ENCODE data around the gene KDM4B. TPM values are rescaled to one million over a fixed set of nuclear protein-coding genes. Genes with fewer than 3 reads are reported as not detected.

The KDM4B gene
- total RNA-seq, 1 donor from 2014 or later = 153 TPM

DNA sequence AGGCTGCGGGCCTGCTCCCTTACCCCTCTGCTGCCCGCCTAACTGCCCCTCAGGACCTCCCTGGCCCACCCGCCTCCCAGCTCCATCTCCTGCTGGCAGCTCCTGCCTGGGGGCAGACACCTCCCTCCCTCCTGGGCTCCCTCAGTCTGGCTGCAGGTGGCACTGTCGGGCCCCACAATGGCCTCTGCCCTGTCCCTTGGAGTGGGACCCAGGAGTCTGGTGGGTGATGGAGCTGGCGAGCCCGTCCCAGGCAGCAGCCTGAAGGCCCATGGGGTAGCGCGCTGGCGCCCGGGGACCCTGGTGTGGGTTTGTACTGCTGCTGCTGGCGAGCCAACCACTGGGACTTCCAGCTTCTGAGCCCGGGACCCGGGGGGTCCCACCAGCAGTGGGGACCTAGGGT lies 83.6 kb downstream of the KDM4B start:
- Mint-ChIP-seq H3K27me3 (ENCODE audit: unreplicated experiment) (peaks cover 8% of the 10 kb centered on the region), H3K27ac (ENCODE audit: unreplicated experiment) (no peak overlapping the region), H3K4me1 (ENCODE audit: low read depth, unreplicated experiment) (peaks cover 24% of the 10 kb centered on the region), H3K9me3 (ENCODE audit: unreplicated experiment) (peaks cover 24% of the 10 kb centered on the region), H3K36me3 (ENCODE audit: unreplicated experiment) (no peaks in the 10 kb centered on the region), H3K4me3 (ENCODE audit: unreplicated experiment) (no peak overlapping the region)
- no peak for DNase-seq
- TF ChIP-seq, protein P1, sequence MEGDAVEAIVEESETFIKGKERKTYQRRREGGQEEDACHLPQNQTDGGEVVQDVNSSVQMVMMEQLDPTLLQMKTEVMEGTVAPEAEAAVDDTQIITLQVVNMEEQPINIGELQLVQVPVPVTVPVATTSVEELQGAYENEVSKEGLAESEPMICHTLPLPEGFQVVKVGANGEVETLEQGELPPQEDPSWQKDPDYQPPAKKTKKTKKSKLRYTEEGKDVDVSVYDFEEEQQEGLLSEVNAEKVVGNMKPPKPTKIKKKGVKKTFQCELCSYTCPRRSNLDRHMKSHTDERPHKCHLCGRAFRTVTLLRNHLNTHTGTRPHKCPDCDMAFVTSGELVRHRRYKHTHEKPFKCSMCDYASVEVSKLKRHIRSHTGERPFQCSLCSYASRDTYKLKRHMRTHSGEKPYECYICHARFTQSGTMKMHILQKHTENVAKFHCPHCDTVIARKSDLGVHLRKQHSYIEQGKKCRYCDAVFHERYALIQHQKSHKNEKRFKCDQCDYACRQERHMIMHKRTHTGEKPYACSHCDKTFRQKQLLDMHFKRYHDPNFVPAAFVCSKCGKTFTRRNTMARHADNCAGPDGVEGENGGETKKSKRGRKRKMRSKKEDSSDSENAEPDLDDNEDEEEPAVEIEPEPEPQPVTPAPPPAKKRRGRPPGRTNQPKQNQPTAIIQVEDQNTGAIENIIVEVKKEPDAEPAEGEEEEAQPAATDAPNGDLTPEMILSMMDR (IDR thresholded peaks at IDR 0.05; ENCODE audit: partially characterized antibody, unreplicated experiment) = no peak

DNA sequence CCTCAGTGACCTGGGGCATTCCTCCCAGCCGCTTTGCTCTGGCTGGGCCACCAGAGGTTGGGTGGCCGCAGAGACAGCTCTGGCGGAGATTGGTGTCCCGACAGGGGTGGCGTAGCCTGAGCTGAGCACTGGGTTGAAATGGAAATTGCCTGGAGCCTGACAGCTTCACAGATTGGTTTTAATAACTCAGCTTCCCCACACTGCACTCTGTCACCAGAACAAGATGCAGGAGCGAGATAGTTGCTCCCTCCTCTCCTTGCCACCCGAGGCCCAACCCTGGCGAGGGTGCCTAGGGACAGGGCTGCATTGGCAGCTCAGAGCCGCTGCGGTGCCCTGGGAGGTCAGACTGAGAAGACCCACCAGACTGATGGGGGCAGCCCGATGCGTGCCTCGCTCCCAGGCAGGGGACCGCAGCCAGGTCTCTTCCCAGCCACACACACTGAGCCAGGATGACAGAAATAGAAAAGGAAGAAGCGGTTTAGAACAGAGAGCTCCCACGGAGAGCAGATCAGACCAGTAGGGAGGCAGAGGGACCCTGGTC lies 84.1 kb downstream of the KDM4B start:
- no peak for DNase-seq
- TF ChIP-seq, protein P1 (IDR thresholded peaks at IDR 0.05; ENCODE audit: partially characterized antibody, unreplicated experiment) = no peak
- peaks cover 24% of the 10 kb centered on the region for H3K9me3 Mint-ChIP-seq (ENCODE audit: unreplicated experiment)

DNA sequence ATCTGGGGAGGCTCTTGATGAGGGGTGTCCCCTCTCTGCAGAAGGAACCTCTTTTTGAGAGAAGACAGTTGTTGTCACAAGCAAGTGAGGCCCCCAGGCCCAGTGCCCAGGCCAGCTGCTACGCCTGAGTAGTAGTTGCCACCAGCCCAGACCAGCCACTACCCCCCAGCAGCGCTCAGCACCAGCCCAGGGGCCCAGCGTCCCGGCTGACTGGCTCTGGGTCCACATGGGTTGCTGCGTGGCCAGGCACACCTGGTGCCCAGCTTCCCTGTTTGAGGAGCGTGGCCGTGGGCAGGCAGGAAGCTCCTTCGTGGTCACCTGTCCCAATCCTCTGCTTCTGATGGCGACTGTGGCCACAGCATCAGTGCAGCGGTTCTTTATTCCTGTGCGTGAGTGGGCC lies 84.7 kb downstream of the KDM4B start:
- TF ChIP-seq, protein P1 (IDR thresholded peaks at IDR 0.05; ENCODE audit: partially characterized antibody, unreplicated experiment) = no peak
- peaks cover 24% of the 10 kb centered on the region for H3K9me3 Mint-ChIP-seq (ENCODE audit: unreplicated experiment)
- peaks cover 6% of the 10 kb centered on the region for H3K27me3 Mint-ChIP-seq (ENCODE audit: unreplicated experiment)
- no peak overlapping the region for H3K4me3 Mint-ChIP-seq (ENCODE audit: unreplicated experiment)
- H3K4me1 Mint-ChIP-seq (ENCODE audit: low read depth, unreplicated experiment) = peaks cover 23% of the 10 kb centered on the region
- DNase-seq = no peak
- no peaks in the 10 kb centered on the region for H3K36me3 Mint-ChIP-seq (ENCODE audit: unreplicated experiment)
- no peak overlapping the region for H3K27ac Mint-ChIP-seq (ENCODE audit: unreplicated experiment)

More for the DNA sequence above, 84.1 kb downstream of the KDM4B start:
- H3K36me3 Mint-ChIP-seq (ENCODE audit: unreplicated experiment) = no peaks in the 10 kb centered on the region
- peaks cover 27% of the 10 kb centered on the region for H3K4me1 Mint-ChIP-seq (ENCODE audit: low read depth, unreplicated experiment)
- peaks cover 8% of the 10 kb centered on the region for H3K27me3 Mint-ChIP-seq (ENCODE audit: unreplicated experiment)
- no peak overlapping the region for H3K27ac Mint-ChIP-seq (ENCODE audit: unreplicated experiment)
- no peak overlapping the region for H3K4me3 Mint-ChIP-seq (ENCODE audit: unreplicated experiment)

DNA sequence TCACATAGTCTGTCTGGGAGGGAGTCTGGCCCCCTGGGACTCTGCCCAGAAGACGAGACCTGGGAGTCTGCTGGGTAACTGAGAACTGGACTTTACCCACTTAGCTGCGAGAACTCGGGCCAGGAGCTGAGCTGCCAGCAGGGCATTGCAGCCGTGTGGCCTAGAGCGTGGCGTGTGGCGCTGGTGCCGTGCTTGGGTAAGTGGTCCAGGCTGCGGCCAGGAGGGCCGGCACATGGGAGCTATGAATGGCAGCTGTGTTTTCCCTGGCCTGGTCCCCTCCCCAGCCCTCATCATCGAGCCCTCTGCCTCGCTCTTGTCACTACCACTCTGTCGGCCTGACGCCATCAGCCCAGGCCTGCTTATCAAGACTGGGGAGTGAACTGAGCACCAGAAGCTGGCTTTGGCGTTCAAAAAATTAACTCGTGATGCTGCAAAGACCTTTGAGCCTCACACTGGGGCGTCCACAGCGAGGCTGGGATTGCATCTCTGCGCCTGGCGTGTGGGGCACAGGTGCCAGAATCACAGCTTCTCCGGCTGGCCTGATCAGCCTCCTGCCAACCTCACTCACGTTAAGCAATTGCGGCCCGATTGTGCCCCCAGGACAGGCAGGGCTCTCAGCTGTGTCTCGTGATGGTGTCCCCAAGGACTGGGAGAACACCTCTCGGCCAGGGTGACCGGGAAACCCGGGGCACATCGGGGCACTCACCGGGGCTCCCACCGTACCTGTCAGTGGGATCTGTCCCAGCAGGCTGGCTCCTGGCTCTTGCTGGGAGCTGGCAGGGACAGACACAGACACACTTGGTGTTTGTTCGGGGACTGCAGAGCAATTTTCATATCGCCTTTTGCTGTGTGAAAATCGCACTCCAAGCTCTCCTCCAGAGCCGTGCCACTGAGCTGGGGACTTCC lies 85.9 kb downstream of the KDM4B start:
- Mint-ChIP-seq H3K27me3 (ENCODE audit: unreplicated experiment) (peaks cover 6% of the 10 kb centered on the region), H3K36me3 (ENCODE audit: unreplicated experiment) (no peaks in the 10 kb centered on the region), H3K4me3 (ENCODE audit: unreplicated experiment) (no peak overlapping the region), H3K4me1 (ENCODE audit: low read depth, unreplicated experiment) (peaks cover 22% of the 10 kb centered on the region), H3K9me3 (ENCODE audit: unreplicated experiment) (peaks cover 24% of the 10 kb centered on the region), H3K27ac (ENCODE audit: unreplicated experiment) (peak overlapping the region; percentile 22)
- DNase-seq = no peak
- TF ChIP-seq, protein P1 (IDR thresholded peaks at IDR 0.05; ENCODE audit: partially characterized antibody, unreplicated experiment) = no peak

DNA sequence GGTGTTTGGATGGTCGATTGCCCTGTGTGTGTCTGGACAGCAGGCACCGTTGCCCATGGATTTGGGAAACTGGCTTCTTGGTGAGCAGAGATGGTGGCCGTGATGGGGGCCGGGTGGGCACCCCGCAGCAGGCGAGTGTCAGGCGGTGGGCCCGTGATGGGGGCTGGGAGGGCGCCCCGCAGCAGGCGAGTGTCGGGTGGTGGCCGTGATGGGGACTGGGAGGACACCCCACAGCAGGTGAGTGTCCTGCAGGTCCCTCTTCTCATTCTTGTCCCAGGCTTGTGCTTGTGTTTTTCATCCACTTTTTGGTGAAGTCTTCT lies 86.5 kb downstream of the KDM4B start:
- Mint-ChIP-seq H3K27ac (ENCODE audit: unreplicated experiment) (no peak overlapping the region), H3K4me3 (ENCODE audit: unreplicated experiment) (no peak overlapping the region), H3K36me3 (ENCODE audit: unreplicated experiment) (no peaks in the 10 kb centered on the region), H3K9me3 (ENCODE audit: unreplicated experiment) (peaks cover 20% of the 10 kb centered on the region), H3K27me3 (ENCODE audit: unreplicated experiment) (peaks cover 3% of the 10 kb centered on the region), H3K4me1 (ENCODE audit: low read depth, unreplicated experiment) (peaks cover 16% of the 10 kb centered on the region)
- TF ChIP-seq, protein P1 (IDR thresholded peaks at IDR 0.05; ENCODE audit: partially characterized antibody, unreplicated experiment) = no peak
- DNase-seq = no peak

All from glutamatergic neuron (in vitro differentiated cells).